Stimulated activated CD8-positive, alpha-beta memory T cell treated with anti-CD3 and anti-CD28 coated beads, Interleukin-12 subunit alpha, Interleukin-12 subunit beta, amount 100 ng/mL, for 24 hours (primary cell): ENCODE results near the gene FADS6.

ENCODE experiments used
- DNase-seq: peaks from one replicate; pipeline ENCODE4 v3.0.0-alpha.2; 2020; ENCODE audit errors: extremely low read depth

FADS6 gene

GRCh38 chr17:74892974-74893911, at the start of gene FADS6:
FADS6 (minus strand) TSS chr17:74893633; CDS start chr17:74893595, 38 bp downstream.
- DNase-seq, result no peak

- no peak for DNase-seq
These were observed 47.8 kb upstream of the FADS6 start for GRCh38 chr17:74941128-74941725.

- DNase-seq, result no peak
These were observed 46.1 kb upstream of the FADS6 start for GRCh38 chr17:74939534-74939933.

- DNase-seq, result no peak
These were observed 44.9 kb upstream of the FADS6 start for GRCh38 chr17:74938194-74938950.

- DNase-seq, result no peak
These were observed 43.9 kb upstream of the FADS6 start for GRCh38 chr17:74937064-74938051.

GRCh38 chr17:74936470-74936799, 43.0 kb upstream of the FADS6 start:
- no peak for DNase-seq

- no peak for DNase-seq
These were observed 42.4 kb upstream of the FADS6 start, which contains the start of gene OTOP3 for GRCh38 chr17:74935585-74936469. OTOP3 (plus strand) TSS chr17:74935898; CDS start chr17:74935922, 24 bp downstream.

GRCh38 chr17:74935048-74935447, 41.6 kb upstream of the FADS6 start:
- DNase-seq, result no peak

- DNase-seq, result no peak
These were observed 37.2 kb upstream of the FADS6 start for GRCh38 chr17:74930535-74931036.

- no peak for DNase-seq
These were observed 35.4 kb upstream of the FADS6 start for GRCh38 chr17:74928786-74929185.

- DNase-seq, result no peak
These were observed 31.8 kb upstream of the FADS6 start for GRCh38 chr17:74925242-74925641.

- DNase-seq, result no peak
These were observed 31.0 kb upstream of the FADS6 start, which contains the start of gene OTOP2 for GRCh38 chr17:74924250-74924948. OTOP2 (plus strand) TSS chr17:74924273; CDS start chr17:74924633, 360 bp downstream.

- peak; percentile 24 for DNase-seq
These were observed 30.3 kb upstream of the FADS6 start for GRCh38 chr17:74923538-74924249.

- no peak for DNase-seq
These were observed 29.5 kb upstream of the FADS6 start, which contains the start of gene USH1G for GRCh38 chr17:74922694-74923537. USH1G (minus strand) TSS chr17:74923255; CDS start chr17:74923073, 182 bp downstream.

- DNase-seq, result no peak
These were observed 28.7 kb upstream of the FADS6 start for GRCh38 chr17:74922172-74922571.

GRCh38 chr17:74921769-74922168, 28.3 kb upstream of the FADS6 start:
- no peak for DNase-seq

- no peak for DNase-seq
These were observed 27.7 kb upstream of the FADS6 start for GRCh38 chr17:74921026-74921681.
